ENCODE data around the gene RCOR2. TPM values are rescaled to one million over a fixed set of nuclear protein-coding genes. Genes with fewer than 3 reads are reported as not detected.

Gene RCOR2
- total and polyA plus RNA-seq, 2 of the 4 experiments (the other 2 are of a cell fraction), result 0.90 to 2.0 TPM

DNA sequence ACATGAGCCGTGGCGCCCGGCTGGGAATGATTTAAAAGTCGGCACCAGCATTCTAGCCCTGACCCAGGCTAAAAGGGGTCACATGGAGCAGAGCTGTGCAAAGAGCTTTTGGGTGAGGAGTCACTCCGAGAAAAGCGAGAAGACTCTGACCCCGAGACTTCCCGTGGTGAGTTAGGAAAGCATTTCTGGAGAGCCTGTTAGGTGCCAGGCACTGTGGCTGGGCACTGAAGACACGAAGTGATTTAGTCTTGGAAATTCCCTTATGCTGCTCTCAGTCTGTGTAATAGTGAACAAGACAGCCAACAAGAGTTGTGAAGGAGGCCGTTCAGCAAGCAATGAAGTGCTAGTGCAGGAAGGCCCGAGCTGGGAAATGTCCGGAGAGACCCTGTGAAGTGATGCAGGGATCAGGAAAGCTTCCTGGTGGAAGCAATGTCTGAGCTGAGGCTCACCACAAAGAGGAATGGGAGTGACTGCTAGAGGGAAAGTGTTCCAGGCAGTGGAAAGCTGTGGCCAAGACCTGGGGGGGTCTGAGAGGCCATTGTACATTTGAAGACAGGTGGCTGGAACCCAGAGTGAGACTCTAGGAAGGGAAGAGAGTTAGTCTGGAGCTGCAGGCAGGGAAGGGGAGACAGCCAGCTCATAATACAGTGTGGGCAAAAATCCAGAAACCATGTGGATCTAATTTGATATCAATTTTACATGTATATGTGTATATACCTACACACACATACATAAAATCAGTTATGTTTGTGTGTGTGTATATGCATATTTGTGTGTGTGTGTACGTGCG, 46.4 kb downstream of the RCOR2 start (continued):
- TF ChIP-seq MAFK (IDR thresholded peaks at IDR 0.05; ENCODE audit: low read depth, low read length) (no peak), RAD21 (IDR thresholded peaks at IDR 0.05; ENCODE audit: low read length) (no peak), BHLHE40 (IDR thresholded peaks at IDR 0.05; ENCODE audit: low read depth, low read length) (no peak)

DNA sequence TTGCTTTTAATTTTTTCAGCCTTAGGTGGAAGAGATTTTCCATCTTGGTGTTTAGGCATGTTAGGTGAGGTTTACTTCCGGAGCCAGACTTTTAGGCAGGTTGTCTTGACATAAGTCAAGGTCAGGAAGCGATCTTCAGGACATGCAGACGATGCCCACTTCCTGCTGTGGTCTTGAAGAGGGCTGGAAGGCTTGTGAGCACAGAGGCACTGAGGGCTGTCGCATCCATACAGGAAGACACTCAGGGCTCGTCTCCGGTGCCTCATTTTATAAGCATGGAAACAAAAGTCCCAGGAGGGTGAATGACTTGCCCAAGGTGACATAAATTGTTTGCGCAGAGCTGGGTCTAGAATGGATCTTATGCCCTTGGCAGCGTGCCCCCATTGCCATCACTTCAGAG, 47.3 kb downstream of the RCOR2 start:
- Histone ChIP-seq H2AK9ac (replicated peaks; ENCODE audit: low read depth, low read length, poor library complexity) (no peak overlapping the region), H2AFZ (replicated peaks; ENCODE audit: low read length, poor library complexity) (no peak overlapping the region), H4K5ac (ENCODE audit: low read depth, low read length) (no peak overlapping the region), H3K9me1 (ENCODE audit: insufficient read depth, low read length) (peaks cover 21% of the 10 kb centered on the region), H2BK120ac (ENCODE audit: low read depth, low read length) (no peak overlapping the region), H3K56ac (ENCODE audit: extremely low read depth, insufficient read depth, low read length) (no peak overlapping the region), H3K14ac (replicated peaks; ENCODE audit: low read depth, low read length) (no peak overlapping the region), H3K4me3 (ENCODE audit: insufficient read depth, low read depth, low read length) (no peak overlapping the region), H3K4ac (ENCODE audit: low read depth, low read length) (no peak overlapping the region), H2BK20ac (ENCODE audit: low read depth, low read length) (no peak overlapping the region), H3K36me3 (ENCODE audit: control insufficient read depth, insufficient read depth, low read length) (peaks cover 4% of the 10 kb centered on the region; the same call in 1 of the 2 replicates), H3K79me1 (ENCODE audit: low read depth in 1 of 2, low read length in 2 of 2) (peaks cover 48 to 91% of the 10 kb centered on the region in 2 experiments), H4K91ac (ENCODE audit: insufficient read depth, low read depth, low read length) (no peak overlapping the region), H2AK5ac (ENCODE audit: low read depth, low read length) (no peak overlapping the region), H4K8ac (ENCODE audit: low read depth in 2 of 2, low read length in 2 of 2) (no peak overlapping the region), H3K27me3 (ENCODE audit: control insufficient read depth, insufficient read depth, low read length) (no peaks in the 10 kb centered on the region), H2BK5ac (ENCODE audit: low read depth, low read length, poor library complexity, severe bottlenecking) (no peak overlapping the region), H3K9ac (ENCODE audit: low read depth, low read length) (no peak overlapping the region), H3K18ac (ENCODE audit: low read depth, low read length) (no peak overlapping the region), H2BK15ac (ENCODE audit: low read depth, low read length) (no peak overlapping the region), H3K4me2 (ENCODE audit: low read depth, low read length) (no peak overlapping the region), H3K4me1 (ENCODE audit: control insufficient read depth, insufficient read depth, low read length) (peaks cover 16% of the 10 kb centered on the region; the same call in 1 of the 2 replicates), H3K23ac (ENCODE audit: low read depth, low read length) (no peak overlapping the region), H3K9me3 (ENCODE audit: control insufficient read depth, insufficient read depth, low read length) (no peaks in the 10 kb centered on the region), H3K27ac (ENCODE audit: insufficient read depth, low read length) (no peak overlapping the region), H4K20me1 (ENCODE audit: insufficient read depth, low read length) (peaks cover 99% of the 10 kb centered on the region)
- no TSS peak for BruUV-seq (replicated peaks)
- intact Hi-C loops (cut with micrococcal nuclease) (no loop called here), in situ Hi-C loops (cut with MboI; ENCODE audit: low sequenced_read_pairs) (no loop called here), dilution Hi-C loops (cut with HindIII; ENCODE audit: low sequenced_read_pairs, unreplicated experiment) (no loop called here)
- WGBS, 2 experiments (ENCODE audit: extremely low coverage in 2 of 2, insufficient read length in 1 of 2), result 85% methylated on average over 4 of the region's 8 CpGs; no CpG with 5 or more reads in 1 of the 2 experiments
- no peak for TF ChIP-seq RCOR1 (IDR thresholded peaks at IDR 0.05; ENCODE audit: insufficient replicate concordance, low read length)
- TF ChIP-seq, protein P1, sequence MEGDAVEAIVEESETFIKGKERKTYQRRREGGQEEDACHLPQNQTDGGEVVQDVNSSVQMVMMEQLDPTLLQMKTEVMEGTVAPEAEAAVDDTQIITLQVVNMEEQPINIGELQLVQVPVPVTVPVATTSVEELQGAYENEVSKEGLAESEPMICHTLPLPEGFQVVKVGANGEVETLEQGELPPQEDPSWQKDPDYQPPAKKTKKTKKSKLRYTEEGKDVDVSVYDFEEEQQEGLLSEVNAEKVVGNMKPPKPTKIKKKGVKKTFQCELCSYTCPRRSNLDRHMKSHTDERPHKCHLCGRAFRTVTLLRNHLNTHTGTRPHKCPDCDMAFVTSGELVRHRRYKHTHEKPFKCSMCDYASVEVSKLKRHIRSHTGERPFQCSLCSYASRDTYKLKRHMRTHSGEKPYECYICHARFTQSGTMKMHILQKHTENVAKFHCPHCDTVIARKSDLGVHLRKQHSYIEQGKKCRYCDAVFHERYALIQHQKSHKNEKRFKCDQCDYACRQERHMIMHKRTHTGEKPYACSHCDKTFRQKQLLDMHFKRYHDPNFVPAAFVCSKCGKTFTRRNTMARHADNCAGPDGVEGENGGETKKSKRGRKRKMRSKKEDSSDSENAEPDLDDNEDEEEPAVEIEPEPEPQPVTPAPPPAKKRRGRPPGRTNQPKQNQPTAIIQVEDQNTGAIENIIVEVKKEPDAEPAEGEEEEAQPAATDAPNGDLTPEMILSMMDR (conservative IDR thresholded peaks at IDR 0.05; ENCODE audit: low read depth, low read length), result no peak
- TF ChIP-seq MXI1 (IDR thresholded peaks at IDR 0.05; ENCODE audit: borderline replicate concordance, low read depth, low read length), result no peak
- TF ChIP-seq, protein P2, sequence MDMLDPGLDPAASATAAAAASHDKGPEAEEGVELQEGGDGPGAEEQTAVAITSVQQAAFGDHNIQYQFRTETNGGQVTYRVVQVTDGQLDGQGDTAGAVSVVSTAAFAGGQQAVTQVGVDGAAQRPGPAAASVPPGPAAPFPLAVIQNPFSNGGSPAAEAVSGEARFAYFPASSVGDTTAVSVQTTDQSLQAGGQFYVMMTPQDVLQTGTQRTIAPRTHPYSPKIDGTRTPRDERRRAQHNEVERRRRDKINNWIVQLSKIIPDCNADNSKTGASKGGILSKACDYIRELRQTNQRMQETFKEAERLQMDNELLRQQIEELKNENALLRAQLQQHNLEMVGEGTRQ (IDR thresholded peaks at IDR 0.05; ENCODE audit: low read depth, low read length), result no peak
- ATAC-seq (ENCODE audit: low read depth), result no peak
- no peak for DNase-seq
- CTCF ChIA-PET, result no interaction called here
- POLR2A ChIA-PET (ENCODE audit: unreplicated experiment), result no interaction called here
